Measurements from ENCODE around the gene RNF150. TPM values are rescaled to one million over a fixed set of nuclear protein-coding genes. Genes with fewer than 3 reads are reported as not detected.
A peak's percentile ranks its signal among the peaks of the same experiment; 100 is the strongest.

Gene RNF150
- total RNA-seq, 1 donor from 2014 or later = 31.2 TPM

GRCh38 chr4:140943486-140944198, 189.6 kb downstream of the RNF150 start:
- Histone ChIP-seq H3K27me3 (no peaks in the 10 kb centered on the region), H3K36me3 (no peaks in the 10 kb centered on the region), H3K27ac (no peak overlapping the region), H3K4me3 (no peak overlapping the region), H3K4me1 (peaks cover 3 to 11% of the 10 kb centered on the region in 2 donors), H3K9me3 (no peaks in the 10 kb centered on the region)
- TF ChIP-seq, protein P1, sequence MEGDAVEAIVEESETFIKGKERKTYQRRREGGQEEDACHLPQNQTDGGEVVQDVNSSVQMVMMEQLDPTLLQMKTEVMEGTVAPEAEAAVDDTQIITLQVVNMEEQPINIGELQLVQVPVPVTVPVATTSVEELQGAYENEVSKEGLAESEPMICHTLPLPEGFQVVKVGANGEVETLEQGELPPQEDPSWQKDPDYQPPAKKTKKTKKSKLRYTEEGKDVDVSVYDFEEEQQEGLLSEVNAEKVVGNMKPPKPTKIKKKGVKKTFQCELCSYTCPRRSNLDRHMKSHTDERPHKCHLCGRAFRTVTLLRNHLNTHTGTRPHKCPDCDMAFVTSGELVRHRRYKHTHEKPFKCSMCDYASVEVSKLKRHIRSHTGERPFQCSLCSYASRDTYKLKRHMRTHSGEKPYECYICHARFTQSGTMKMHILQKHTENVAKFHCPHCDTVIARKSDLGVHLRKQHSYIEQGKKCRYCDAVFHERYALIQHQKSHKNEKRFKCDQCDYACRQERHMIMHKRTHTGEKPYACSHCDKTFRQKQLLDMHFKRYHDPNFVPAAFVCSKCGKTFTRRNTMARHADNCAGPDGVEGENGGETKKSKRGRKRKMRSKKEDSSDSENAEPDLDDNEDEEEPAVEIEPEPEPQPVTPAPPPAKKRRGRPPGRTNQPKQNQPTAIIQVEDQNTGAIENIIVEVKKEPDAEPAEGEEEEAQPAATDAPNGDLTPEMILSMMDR (IDR thresholded peaks at IDR 0.05) = no peak
- no peak for DNase-seq (ENCODE audit: low spot score in 2 of 2)
- intact Hi-C loops (cut with DNase I) = no loop called here

DNA sequence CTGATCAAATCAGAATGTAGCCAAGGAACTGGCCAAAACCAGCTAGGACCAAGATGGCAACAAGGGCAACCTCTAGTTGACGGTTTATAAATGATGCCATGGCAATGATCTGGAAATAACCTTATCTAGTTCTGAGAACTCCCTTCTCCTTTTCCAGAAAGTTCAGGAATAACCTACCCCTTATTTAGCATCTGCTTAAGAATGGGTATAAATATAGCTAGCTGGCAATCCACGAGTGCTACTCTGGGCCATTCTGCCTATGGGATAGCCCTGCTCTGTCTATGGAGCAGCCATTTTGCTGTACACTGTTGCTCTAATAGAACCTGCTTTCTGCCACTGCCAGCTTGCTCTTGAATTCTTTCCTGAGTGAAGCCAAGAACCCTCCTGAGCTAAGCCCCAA, 192.7 kb downstream of the RNF150 start:
- TF ChIP-seq, protein P1 (IDR thresholded peaks at IDR 0.05) = no peak
- no peaks in the 10 kb centered on the region for H3K9me3 ChIP-seq
- peaks cover 8 to 23% of the 10 kb centered on the region in 2 donors for H3K4me1 ChIP-seq
- intact Hi-C loops (cut with DNase I) = no loop called here
- DNase-seq (ENCODE audit: low spot score in 2 of 2) = no peak
- no peaks in the 10 kb centered on the region for H3K27me3 ChIP-seq
- H3K36me3 ChIP-seq = no peaks in the 10 kb centered on the region
- H3K27ac ChIP-seq = peak overlapping the region in 1 of 2 donors; percentile 47
- no peak overlapping the region for H3K4me3 ChIP-seq

- Histone ChIP-seq H3K27ac (no peak overlapping the region), H3K27me3 (no peaks in the 10 kb centered on the region), H3K36me3 (no peaks in the 10 kb centered on the region), H3K4me1 (peaks cover 12 to 24% of the 10 kb centered on the region in 2 donors), H3K4me3 (no peak overlapping the region), H3K9me3 (no peaks in the 10 kb centered on the region)
- no peak for DNase-seq (ENCODE audit: low spot score in 2 of 2)
- TF ChIP-seq, protein P1 (IDR thresholded peaks at IDR 0.05) = no peak
- intact Hi-C loops (cut with DNase I) = loop anchor here (5.0 kb wide), 1 partner anchor 194 kb away; the partner anchor contains the start of gene RNF150
These were observed 195.4 kb downstream of the RNF150 start for GRCh38 chr4:140937866-140938265.

GRCh38 chr4:140935254-140935653, 198.0 kb downstream of the RNF150 start:
- Histone ChIP-seq H3K4me1 (peaks cover 12 to 17% of the 10 kb centered on the region in 2 donors), H3K9me3 (no peaks in the 10 kb centered on the region), H3K27me3 (no peaks in the 10 kb centered on the region), H3K27ac (peak overlapping the region in 1 of 2 donors; percentile 49), H3K4me3 (no peak overlapping the region), H3K36me3 (no peaks in the 10 kb centered on the region)
- TF ChIP-seq, protein P1 (IDR thresholded peaks at IDR 0.05) = no peak
- peak in 1 of 2 donors; percentile 69 for DNase-seq (ENCODE audit: low spot score in 2 of 2)
- intact Hi-C loops (cut with DNase I) = loop anchor here (5.0 kb wide), 1 partner anchor 197 kb away; the partner anchor contains the start of gene RNF150

GRCh38 chr4:140932501-140933045, 200.7 kb downstream of the RNF150 start:
- Histone ChIP-seq H3K9me3 (no peaks in the 10 kb centered on the region), H3K4me3 (no peak overlapping the region), H3K4me1 (peaks cover 8 to 9% of the 10 kb centered on the region in 2 donors), H3K27me3 (no peaks in the 10 kb centered on the region), H3K36me3 (no peaks in the 10 kb centered on the region), H3K27ac (no peak overlapping the region)
- no peak for DNase-seq (ENCODE audit: low spot score in 2 of 2)
- TF ChIP-seq, protein P1 (IDR thresholded peaks at IDR 0.05) = no peak
- intact Hi-C loops (cut with DNase I) = no loop called here

All from ascending aorta (tissue), 2 donors.